IMR-90 (cell line): ENCODE measurements around the gene LY86.

Experiments
- POLR2A ChIP-seq: IDR thresholded peaks from 2 replicates; pipeline ENCODE4 v1.6.1; 2012; ENCODE audit warnings: mild to moderate bottlenecking, low read depth, low read length
- TF ChIP-seq, protein P1 (sequence below): conservative IDR thresholded peaks from 2 replicates; pipeline ENCODE4 v1.5.1; 2012; ENCODE audit warnings: mild to moderate bottlenecking, low read depth, low read length, improper control_type of control experiment
- TF ChIP-seq, protein P2 (sequence below): fragments of 150-350 bp; IDR thresholded peaks from 2 replicates; pipeline ENCODE4 v1.6.1; 2016; ENCODE audit warnings: low read depth, mild to moderate bottlenecking, low read length, moderate library complexity, borderline replicate concordance

DNA sequence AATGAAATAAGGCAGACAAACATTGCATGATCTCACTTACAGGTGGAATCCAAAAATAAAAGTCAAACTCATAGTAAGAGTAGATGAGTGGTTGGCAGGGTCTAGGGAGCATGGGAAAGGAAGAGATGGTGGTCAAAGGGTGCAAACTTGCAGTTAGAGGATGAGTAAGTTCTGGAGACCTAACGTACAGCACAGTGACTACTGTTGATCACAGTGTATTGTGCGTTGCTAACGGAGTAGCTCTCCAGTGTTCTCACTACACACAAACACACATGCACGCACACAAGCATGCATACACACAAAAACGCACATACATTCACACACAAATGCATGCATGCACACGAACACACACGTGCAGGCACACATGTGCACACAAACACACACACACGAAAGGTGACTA lies 54.9 kb downstream of the LY86 start:
- TF ChIP-seq POLR2A = no peak
- TF ChIP-seq, protein P1, sequence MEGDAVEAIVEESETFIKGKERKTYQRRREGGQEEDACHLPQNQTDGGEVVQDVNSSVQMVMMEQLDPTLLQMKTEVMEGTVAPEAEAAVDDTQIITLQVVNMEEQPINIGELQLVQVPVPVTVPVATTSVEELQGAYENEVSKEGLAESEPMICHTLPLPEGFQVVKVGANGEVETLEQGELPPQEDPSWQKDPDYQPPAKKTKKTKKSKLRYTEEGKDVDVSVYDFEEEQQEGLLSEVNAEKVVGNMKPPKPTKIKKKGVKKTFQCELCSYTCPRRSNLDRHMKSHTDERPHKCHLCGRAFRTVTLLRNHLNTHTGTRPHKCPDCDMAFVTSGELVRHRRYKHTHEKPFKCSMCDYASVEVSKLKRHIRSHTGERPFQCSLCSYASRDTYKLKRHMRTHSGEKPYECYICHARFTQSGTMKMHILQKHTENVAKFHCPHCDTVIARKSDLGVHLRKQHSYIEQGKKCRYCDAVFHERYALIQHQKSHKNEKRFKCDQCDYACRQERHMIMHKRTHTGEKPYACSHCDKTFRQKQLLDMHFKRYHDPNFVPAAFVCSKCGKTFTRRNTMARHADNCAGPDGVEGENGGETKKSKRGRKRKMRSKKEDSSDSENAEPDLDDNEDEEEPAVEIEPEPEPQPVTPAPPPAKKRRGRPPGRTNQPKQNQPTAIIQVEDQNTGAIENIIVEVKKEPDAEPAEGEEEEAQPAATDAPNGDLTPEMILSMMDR = no peak
- TF ChIP-seq, protein P2, sequence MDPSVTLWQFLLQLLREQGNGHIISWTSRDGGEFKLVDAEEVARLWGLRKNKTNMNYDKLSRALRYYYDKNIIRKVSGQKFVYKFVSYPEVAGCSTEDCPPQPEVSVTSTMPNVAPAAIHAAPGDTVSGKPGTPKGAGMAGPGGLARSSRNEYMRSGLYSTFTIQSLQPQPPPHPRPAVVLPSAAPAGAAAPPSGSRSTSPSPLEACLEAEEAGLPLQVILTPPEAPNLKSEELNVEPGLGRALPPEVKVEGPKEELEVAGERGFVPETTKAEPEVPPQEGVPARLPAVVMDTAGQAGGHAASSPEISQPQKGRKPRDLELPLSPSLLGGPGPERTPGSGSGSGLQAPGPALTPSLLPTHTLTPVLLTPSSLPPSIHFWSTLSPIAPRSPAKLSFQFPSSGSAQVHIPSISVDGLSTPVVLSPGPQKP = no peak
